ENCODE data around the gene CUL9. TPM values are rescaled to one million over a fixed set of nuclear protein-coding genes. Genes with fewer than 3 reads are reported as not detected.

Gene CUL9
- total and polyA plus RNA-seq, 2 donors from 2014 or later, result 34.7 to 47.3 TPM

- Histone ChIP-seq H3K36me3 (ENCODE audit: control insufficient read depth in 2 of 3, insufficient read depth in 3 of 3, low read length in 3 of 3) (peaks cover 0 to 12% (median 2%) of the 10 kb centered on the region in 3 donors), H3K27ac (ENCODE audit: low read depth in 2 of 2, low read length in 2 of 2) (no peak overlapping the region), H3K9ac (ENCODE audit: low read length in 3 of 3) (no peak overlapping the region), H3K4me3 (ENCODE audit: low read length in 3 of 3) (no peak overlapping the region), H3K27me3 (ENCODE audit: control insufficient read depth, insufficient read depth, low read length) (no peaks in the 10 kb centered on the region), H3K9me3 (ENCODE audit: control insufficient read depth in 2 of 3, insufficient read depth in 1 of 3, low read length in 3 of 3) (no peaks in the 10 kb centered on the region), H3K4me1 (ENCODE audit: control insufficient read depth in 2 of 3, insufficient read depth in 2 of 3, low read depth in 1 of 3, low read length in 3 of 3) (no peaks in the 10 kb centered on the region)
- TF ChIP-seq CTCF (IDR thresholded peaks at IDR 0.05; ENCODE audit: borderline replicate concordance, extremely low read depth, insufficient read depth), result no peak
- intact Hi-C loops (cut with DNase I), result no loop called here
- no peak for FAIRE-seq
- peak in 1 of 5 donors; percentile 34 for DNase-seq
Measured at GRCh38 chr6:43223175-43223574, 41.2 kb downstream of the CUL9 start.

DNA sequence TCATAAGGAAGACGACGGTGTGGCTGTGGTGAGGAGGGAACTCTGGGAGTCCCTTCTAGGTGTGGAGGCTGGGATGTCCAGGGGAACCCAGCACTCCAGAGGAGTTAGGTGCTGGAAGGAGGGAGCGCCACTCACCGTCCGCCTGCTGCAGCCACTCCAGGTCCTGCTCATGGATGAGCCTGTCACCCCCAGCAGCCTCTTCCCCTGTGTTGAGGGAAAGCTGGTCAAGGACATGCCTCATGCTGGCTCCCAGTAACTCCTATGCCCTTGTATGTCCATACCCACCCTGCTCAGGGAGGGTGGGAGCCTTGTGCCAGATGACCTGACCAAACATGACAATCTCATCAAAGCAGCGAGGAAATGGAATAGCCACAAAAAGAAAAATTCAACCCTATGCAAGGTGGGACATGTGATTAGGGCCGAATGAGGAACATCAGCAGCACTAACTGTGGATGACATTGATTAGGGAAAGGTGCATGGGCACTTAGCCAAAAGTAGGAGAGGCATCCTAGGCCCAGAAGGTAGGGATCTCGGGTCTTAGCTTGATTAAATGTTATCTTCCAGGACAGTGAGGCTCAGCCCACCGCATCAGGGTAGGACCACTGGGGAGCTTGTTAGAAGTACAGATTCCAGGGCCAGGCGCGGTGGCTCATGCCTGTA, 44.3 kb downstream of the CUL9 start:
- H3K36me3 ChIP-seq (ENCODE audit: control insufficient read depth in 2 of 3, insufficient read depth in 3 of 3, low read length in 3 of 3), result peaks cover 0 to 3% (median 0%) of the 10 kb centered on the region in 3 donors
- intact Hi-C loops (cut with DNase I), result no loop called here
- no peak for TF ChIP-seq CTCF (IDR thresholded peaks at IDR 0.05; ENCODE audit: borderline replicate concordance, extremely low read depth, insufficient read depth)
- FAIRE-seq, result no peak
- peaks cover 3 to 7% (median 6%) of the 10 kb centered on the region in 3 donors for H3K4me1 ChIP-seq (ENCODE audit: control insufficient read depth in 2 of 3, insufficient read depth in 2 of 3, low read depth in 1 of 3, low read length in 3 of 3)
- H3K27me3 ChIP-seq (ENCODE audit: control insufficient read depth, insufficient read depth, low read length), result no peaks in the 10 kb centered on the region
- H3K9ac ChIP-seq (ENCODE audit: low read length in 3 of 3), result no peak overlapping the region
- peak in 1 of 5 donors; percentile 24 for DNase-seq
- no peak overlapping the region for H3K27ac ChIP-seq (ENCODE audit: low read depth in 2 of 2, low read length in 2 of 2)
- no peak overlapping the region for H3K4me3 ChIP-seq (ENCODE audit: low read length in 3 of 3)
- H3K9me3 ChIP-seq (ENCODE audit: control insufficient read depth in 2 of 3, insufficient read depth in 1 of 3, low read length in 3 of 3), result no peaks in the 10 kb centered on the region

DNA sequence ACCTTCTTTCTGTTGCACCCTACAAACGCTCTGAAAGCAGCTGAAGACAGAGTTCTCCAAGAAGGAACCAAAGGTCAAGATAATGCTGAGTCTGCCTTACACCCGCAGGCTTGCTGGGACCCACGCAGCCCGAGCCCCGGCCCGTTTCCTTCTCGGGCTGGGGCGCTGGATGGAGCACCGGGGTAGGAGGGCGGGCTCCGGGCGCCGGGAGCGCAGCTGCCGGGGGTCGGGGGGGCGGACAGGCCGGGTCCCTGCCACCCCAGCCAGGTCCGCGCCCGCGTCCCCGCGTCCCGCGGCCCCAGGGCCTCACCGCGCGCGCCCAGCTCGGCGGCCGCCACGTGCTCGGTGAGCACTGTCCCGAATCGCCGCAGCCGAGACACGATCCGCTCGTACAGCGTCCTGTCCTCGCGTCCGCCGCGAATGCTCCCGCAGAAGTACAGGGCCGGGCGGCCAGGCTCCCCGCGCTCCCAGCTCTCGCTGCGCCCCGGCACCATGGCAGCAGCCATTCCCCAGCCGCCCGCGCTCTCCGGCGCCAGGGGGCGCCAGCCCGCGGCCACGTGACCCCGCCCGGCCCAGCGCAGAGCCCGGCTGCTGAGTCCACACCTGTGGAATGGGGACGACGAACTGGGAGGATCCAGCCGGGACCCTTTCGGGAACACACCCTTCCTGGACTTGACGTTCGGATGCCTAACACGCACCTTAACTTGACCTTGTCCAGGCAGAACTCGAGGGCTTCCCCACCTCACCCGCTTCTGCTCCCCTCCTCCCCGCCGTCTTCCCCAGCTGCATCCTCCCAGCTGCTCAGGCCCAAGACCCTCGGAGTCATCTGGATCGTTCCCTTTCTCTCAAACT, 47.2 kb downstream of the CUL9 start, which contains the start of gene DNPH1:
TSS of gene DNPH1 (minus strand) at position 531 of the 852 bp plus-strand sequence. CDS start at position 506, 25 bp downstream.
- Histone ChIP-seq H3K27ac (ENCODE audit: low read depth in 2 of 2, low read length in 2 of 2) (peak within 1 kb of the TSS; percentile 65 to 71), H3K36me3 (ENCODE audit: control insufficient read depth in 2 of 3, insufficient read depth in 3 of 3, low read length in 3 of 3) (no peaks in the 10 kb centered on the region), H3K4me1 (ENCODE audit: control insufficient read depth in 2 of 3, insufficient read depth in 2 of 3, low read depth in 1 of 3, low read length in 3 of 3) (peaks cover 3 to 7% (median 6%) of the 10 kb centered on the region in 3 donors), H3K27me3 (ENCODE audit: control insufficient read depth, insufficient read depth, low read length) (no peaks in the 10 kb centered on the region), H3K4me3 (ENCODE audit: low read length in 3 of 3) (peak within 1 kb of the TSS; percentile 65 to 77 (median 70)), H3K9me3 (ENCODE audit: control insufficient read depth in 2 of 3, insufficient read depth in 1 of 3, low read length in 3 of 3) (no peaks in the 10 kb centered on the region), H3K9ac (ENCODE audit: low read length in 3 of 3) (peak within 1 kb of the TSS; percentile 40 to 61 (median 43))
- DNase-seq (peak; percentile 85 to 92 (median 90)), FAIRE-seq (no peak)
- peak; percentile 85 for TF ChIP-seq CTCF (IDR thresholded peaks at IDR 0.05; ENCODE audit: borderline replicate concordance, extremely low read depth, insufficient read depth)
- intact Hi-C loops (cut with DNase I), result no loop called here

Data from kidney (tissue), 14 donors.